HG03280 (cell line): ENCODE data around the gene CPAMD8.

Source experiments
- ATAC-seq: cut with Tn5 transposase; IDR thresholded peaks from one replicate; pipeline ENCODE4 v1.9.1; 2021; ENCODE audit warnings: mild to moderate bottlenecking, moderate library complexity; ENCODE audit not compliant: unreplicated experiment

CPAMD8 gene

DNA sequence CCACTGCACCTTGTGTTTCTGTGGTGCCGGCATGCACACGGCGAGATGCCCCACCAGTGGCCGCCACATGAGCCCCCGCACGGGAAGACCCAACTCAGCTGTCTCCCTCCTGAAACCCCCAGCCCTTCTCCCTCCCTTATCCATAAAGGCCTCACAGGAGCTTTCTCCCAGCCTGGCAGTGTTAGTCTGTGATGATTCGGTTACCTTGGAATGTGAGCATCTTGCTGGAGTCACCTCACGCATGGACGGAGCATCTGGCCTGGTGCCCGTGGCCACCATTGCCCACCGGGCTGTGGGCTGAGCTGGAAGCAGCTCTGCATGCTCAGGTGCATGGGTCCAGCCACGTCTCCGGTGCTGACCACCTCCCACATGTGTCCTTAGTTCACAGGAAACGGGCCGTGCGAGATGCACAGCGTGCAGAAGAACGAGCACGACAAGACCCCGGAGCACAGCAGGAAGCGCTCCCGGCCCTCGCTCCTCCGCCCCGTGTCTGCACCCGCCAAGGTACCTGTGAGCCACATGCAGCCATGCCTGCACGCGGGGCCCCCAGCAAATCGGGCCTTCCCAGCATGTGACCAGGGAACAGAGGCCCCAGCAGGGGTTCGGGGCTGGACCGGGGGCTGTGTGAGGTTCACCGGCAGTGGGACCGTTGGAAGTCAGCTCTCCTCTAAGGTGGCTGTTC lies 175.4 kb downstream of the CPAMD8 start:
- no peak for ATAC-seq

DNA sequence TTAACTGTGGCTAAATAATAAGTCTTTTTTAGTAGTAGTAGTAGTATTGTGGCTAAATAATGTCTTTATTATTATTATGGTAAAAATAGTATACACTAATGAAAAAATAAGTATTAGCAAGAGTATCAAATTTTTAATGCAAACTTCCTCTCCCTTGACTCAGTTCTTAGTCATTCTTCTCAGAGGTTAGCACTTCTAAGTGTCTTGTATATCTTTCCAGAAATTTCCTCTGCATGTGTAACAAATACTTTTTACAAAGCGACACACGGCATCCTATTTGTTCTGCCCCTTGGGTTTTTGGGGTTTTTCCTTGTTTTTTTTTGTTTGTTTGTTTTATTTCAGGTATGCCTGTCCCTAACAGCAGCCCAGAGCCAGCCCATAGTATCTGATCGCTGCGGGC lies 176.5 kb downstream of the CPAMD8 start:
- ATAC-seq, result no peak

DNA sequence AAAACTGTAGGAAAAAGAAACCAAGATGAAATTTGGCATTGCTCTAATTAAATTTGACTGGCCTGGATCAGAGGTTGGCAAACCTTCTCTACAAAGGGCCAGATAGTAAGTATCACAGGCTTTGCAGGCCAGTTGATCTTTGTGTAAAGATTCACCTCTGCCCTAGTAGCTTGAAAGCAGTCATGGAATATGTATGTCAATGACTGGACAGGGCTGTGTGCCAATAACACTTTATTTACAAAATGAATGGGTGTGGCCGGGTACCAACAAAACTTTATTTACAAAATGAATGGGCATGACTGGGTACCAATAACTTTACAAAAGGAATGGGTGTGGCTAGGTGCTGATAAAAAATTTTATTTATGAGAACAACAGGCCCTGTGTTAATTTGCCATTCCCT lies 177.4 kb downstream of the CPAMD8 start:
- ATAC-seq, result no peak

DNA sequence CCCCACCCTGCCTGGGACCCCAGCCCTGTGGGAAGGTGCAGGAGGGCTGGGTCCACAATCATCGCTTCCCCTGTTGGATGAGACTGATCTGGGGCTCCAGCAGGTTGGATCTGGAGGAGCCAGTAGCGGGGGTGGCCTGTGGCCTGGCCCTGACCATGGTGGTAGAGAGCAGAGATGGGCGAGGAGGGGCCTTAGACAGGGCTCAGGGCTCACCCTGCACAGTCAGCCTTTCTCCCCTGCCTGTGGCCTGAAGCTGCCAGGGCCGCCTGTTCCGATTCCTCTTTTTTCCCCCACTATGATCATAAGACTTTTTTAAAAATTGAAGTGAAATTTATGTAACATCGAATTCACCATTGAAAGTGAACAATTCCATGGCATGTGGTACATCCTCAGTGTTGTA lies 179.2 kb downstream of the CPAMD8 start:
- no peak for ATAC-seq

DNA sequence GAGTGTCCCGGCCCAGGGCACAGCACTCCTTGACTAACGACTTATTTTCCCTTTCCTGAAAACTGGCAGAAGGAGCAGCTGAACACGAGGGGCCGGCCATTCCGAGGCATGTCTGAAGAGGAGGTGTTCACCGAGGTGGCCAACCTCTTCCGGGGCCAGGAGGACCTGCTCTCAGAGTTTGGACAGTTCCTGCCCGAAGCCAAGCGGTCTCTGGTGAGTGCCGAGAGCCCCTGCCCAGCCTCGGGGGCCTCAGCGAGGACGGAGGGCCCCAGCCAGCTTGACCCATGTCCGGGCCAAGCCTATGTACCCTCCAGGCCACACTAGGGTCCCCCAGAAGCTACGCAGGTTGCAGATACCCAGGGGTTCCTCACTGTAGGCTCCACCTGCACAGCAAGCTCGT lies 179.7 kb downstream of the CPAMD8 start:
- ATAC-seq, result no peak
